NCI-H1694 (cell line): ENCODE measurements around the gene SAC3D1.
"Not testable (repeated sequence)": the region's sequence is repeated elsewhere in the genome, so short reads cannot be mapped to it uniquely, and the experiment has no call there.

Source experiments
- DNase-seq: peaks from one replicate; lab custom pipeline; 2025; lab: John Stamatoyannopoulos, UW

SAC3D1 gene

DNA sequence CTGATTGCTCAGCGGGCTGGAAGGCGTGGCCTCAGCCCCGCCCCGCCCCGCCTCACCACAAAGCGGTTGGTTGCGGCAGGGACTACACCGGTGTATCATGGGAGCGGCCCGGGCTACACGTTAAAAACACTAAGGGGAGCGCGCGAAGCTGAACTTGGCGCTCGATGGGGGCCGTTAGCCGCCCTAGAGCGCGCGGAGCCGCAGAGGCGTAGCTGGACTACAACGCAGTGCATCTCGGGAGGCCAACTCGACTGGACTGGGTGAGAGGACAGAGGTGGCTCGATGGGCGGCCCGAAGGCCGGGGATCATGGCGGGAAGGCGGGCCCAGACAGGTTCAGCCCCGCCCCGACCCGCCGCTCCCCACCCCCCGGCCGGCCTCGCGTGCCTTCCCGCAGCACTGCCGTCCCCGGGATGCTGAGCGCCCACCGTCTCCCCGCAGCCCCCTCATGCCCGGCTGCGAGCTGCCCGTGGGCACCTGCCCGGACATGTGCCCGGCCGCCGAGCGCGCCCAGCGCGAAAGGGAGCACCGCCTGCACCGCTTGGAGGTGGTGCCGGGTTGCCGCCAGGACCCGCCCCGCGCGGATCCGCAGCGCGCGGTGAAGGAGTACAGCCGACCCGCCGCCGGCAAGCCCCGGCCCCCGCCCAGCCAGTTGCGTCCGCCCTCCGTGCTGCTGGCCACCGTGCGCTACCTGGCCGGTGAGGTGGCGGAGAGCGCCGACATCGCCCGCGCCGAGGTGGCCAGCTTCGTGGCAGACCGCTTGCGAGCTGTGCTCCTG, at the start of gene SAC3D1:
SAC3D1 (plus strand) TSS at position 364 of the 776 bp plus-strand sequence; CDS start at position 447, 83 bp downstream.
- peak; percentile 91 for DNase-seq

DNA sequence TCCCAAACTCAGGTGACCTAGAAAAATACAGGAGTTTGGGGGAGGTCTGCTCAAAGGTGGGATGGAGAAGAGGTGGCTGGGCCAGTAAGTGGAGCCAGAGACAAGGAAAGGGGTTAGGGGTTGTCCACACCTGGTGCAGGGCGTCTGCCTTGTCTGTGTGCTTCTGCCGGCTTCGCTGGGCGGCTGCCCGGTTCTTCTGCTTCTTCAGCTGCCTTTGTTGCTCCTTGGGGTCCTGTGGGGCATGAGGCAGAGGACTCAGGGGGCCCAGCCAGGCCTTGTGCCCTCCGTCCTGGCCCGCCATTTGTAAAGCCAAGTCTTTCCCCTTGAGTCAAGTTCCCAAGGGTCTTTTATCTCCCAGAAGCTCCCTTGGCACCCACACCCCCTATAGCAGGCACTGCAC, 46.7 kb upstream of the SAC3D1 start:
- DNase-seq, result no peak

DNA sequence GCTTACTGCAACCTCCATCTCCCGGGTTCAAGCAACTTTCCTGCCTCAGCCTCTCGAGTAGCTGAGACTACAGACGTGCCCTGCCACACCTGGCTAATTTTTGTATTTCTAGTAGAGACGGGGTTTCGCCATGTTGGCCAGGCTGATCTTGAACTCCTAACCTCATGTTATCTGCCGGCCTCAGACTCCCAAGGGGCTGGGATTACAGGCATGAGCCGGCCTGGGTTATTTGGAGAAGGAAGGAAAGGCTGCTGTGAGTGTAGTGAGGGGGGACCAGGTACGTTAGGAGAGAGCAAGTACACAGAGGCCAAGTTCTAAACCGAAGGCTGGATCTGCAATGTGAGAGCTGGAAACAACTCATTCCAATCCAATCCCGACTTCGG, 44.7 kb upstream of the SAC3D1 start:
- no peak for DNase-seq

DNA sequence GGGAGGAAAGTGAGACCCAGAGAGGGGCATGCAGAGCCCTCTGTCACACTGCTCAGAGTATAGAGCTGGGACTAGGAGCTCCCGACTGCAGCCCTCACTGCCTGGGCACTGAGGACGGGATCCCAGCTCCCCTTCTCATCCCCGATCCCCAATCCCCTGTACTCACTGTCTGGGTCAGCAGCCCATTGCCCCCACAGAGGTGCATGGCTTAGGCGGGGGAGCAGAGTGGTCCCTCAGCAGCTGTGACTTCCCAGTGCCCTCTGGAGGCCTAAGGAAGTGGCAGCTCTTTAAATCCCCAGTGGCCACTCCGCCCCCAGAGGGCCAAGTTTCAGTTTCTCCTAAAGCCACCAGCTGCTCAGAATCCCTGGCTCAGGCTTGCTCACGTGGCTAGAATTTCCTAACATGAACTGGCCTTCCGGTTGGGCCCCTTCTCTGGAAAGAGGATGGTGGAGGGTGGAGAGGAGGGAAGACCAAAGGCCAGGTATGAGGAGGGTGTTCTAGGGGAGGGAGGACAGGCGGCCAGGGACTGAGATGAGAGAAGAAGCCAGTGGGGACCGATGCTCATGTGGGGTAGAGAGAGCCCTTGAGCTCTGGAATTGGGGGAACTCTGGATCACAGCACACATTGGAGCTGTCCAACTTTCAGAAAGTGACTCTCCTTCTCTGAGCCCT, 44.2 kb upstream of the SAC3D1 start, which contains the start of gene BATF2:
BATF2 (minus strand) TSS at position 262 of the 671 bp plus-strand sequence; CDS start at position 205, 57 bp downstream.
- no peak for DNase-seq

DNA sequence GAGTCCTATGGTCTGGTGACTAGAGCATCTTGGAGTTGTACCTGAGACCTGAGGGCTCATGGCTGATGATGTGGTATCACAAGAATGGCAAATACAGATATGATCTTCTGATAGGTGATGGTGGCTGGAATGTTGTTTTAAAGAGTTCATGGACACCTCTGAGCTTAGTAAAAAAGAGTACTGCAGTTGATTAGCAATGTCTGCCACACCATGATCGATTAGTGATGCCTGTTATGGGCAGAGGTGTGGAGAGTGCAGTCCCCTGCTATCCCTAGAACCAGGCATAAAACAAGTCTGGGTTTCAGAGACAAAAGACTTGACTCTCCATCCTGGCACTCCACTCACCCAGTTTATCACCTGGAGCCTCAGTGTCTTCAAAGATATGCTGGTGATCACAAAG, 42.9 kb upstream of the SAC3D1 start:
- DNase-seq, result no peak

DNA sequence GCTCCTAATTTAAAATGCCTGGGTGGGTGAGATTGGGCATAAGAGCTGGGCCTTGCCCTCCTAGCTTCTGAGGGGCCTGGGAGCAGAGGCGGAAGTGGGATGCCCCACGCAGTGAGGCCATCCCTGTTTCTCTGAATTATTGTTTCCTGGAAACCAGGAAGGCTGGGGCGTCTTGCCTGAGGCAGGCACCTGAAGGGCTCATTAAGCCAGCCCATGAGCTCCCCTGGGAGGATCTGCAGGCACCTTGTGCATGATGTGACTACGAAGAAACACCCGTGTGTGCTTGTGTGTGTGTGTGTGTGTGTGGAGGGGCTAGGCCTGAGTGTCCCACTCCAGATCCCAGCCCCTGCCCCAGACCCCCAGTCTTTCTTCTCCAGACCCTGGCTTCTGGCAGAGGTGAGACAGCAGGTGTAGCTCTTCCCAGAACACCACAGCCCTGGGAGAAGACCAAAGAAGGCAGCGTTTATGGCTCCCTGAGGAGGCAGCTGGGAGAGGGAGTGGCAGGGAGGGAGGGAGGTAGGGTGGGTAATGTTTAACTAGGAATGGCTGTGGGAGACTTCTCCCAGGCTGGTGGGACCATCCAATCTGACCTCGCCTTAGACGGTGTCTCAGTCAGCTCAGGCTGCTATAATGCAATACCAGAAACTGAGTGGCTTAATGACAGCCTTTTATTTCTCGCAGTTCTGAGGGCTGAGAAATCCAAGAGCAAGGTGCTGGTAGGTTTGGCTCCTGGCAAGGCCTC, 42.1 kb upstream of the SAC3D1 start:
- DNase-seq, result no peak

DNA sequence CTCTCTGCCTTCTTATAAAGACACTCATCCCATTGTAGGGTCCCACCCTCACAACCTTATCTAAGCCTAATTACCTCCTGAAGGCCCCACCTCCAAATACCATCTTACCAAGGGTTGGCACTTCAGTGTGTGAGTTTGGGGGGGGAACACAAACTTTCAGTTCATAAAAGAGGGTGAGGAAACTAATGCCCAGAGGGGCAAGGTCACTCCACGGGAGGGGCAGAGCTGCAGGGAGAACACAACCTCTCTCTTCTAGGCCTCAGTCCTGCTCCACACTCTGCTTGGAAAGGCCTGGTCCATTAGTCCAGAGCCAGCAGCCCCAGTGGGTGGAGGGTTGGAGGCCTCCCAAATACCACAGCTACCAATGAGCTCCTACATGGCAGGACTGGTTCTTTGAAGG, 41.5 kb upstream of the SAC3D1 start:
- no peak for DNase-seq

DNA sequence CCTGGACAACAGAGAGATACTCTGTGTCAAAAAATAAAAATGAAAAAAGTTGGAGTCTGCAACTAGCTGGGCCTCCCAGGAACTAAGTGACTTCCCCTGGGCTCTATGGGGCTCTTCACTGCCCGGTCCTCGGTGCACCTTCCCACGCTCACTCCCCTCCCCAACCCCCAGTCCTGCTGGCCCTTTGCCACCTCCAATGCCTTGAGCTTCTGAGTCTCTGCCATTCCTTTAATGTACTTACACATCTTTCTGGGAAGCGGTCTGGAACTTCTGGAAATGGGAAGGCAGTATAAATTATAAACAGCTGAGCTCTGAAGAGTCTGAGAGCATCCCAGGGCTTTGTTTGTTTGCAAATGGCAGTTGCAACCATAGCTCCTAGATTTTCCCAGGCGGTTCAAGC, 38.3 kb upstream of the SAC3D1 start:
- no peak for DNase-seq

DNA sequence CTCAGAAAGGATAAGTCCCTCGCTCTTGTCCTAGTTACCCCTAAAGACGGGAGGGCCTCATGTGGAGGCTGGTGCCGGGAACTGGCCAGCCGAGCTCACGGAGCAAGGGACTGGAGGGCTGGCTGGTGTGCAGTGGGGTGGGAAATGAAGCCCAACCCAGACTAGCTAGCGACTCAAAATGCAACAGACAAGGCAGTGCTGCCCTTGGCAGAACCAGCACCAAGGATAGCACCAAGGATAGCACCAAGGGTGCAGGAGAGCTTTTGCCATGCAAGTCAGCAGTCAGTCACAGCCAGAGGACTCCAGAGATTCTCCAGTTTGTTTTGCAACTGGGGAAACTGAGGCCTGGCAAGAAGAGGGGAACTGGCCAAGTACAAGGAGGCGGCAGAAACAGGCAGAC, 37.7 kb upstream of the SAC3D1 start:
- no peak for DNase-seq

DNA sequence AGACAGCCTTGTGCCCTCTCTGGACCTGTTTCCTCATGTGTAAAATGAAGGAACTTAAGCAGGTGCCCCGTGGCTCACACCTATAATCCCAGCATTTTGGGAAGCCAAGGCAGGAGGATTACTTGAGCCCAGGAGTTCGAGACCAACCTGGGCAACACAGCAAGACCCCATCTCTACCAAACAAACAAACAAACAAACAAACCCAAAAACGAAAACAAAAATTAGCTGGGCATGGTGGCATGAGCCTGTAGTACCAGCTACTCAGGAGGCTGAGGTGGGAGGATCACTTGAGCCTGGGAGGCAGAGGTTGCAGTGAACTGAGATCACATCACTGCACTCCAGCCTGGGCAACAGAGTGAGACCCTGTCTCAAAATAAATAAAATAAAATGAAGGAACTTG, 37.0 kb upstream of the SAC3D1 start:
- DNase-seq, result not testable (repeated sequence)

DNA sequence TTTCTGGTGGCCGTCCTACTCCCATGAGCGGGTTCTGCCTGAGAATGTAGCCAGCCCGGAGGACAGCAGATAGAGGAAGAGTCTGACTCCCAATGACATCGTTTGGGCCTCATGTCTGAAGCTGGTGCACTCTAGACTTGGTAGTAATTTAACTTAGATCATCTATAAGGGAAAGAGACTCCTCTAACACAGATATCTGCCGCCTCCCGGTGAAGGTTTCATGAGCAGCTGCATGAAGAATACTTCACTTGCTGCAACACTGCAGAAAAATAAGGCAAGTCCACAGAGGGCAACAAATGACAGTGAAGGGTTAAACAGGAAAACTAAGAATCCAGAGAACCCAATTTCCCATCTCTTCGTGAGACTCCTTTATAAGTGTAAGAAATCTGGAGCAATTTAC, 33.0 kb upstream of the SAC3D1 start:
- no peak for DNase-seq

DNA sequence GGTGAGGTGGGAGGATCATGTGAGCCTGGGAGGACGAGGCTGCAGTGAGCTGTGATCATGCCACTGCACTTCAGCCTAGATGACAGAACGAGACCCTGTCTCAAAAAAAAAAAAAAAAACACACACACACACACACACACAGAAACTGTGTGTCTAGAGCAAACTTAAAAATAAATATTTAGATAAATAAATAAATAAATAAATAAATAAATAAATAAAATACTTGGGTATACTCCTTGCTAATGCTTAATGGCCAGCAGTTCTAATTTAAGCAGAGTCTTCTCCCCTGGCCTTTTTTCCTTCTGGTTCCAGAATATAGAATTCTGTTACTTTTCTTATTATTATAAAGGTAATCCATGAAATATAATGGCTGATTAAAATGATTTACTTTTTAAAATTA, 32.1 kb upstream of the SAC3D1 start:
- no peak for DNase-seq

DNA sequence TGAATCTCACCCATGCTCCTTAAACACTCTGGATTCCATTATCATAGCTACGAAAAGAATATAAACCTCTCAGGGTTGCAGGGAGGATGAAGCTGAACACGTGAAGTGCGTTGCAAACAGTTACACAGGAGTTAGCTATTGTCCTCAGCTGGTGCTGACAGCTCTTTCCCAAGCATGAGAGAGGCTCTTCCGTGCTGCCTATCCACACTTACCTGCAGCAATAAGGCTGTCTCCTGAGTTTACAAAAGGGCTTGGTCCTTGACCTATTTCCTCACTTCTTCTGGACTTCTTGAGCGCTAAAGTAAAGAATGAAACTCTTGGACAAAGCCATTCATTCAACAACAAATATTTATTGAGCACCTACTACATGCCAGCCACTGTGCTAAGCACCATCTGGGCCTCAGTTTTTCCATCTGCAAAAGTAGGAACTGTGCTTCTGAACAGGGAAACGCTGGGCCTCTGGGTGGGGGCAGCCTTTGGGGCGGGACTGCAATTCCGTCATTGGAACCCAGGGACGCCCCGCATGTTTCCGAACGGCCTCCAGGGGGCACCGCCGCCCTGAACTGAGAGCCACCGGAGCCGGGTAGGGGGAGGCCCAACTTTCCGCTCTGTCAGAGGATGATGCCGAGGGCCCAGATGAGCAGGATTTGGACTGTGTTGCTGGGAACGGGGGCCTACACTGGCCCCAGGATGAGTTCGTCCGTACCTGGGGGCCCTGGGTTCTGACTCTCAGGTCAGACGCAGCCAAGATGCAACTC, 27.7 kb upstream of the SAC3D1 start:
- DNase-seq, result peak; percentile 66

DNA sequence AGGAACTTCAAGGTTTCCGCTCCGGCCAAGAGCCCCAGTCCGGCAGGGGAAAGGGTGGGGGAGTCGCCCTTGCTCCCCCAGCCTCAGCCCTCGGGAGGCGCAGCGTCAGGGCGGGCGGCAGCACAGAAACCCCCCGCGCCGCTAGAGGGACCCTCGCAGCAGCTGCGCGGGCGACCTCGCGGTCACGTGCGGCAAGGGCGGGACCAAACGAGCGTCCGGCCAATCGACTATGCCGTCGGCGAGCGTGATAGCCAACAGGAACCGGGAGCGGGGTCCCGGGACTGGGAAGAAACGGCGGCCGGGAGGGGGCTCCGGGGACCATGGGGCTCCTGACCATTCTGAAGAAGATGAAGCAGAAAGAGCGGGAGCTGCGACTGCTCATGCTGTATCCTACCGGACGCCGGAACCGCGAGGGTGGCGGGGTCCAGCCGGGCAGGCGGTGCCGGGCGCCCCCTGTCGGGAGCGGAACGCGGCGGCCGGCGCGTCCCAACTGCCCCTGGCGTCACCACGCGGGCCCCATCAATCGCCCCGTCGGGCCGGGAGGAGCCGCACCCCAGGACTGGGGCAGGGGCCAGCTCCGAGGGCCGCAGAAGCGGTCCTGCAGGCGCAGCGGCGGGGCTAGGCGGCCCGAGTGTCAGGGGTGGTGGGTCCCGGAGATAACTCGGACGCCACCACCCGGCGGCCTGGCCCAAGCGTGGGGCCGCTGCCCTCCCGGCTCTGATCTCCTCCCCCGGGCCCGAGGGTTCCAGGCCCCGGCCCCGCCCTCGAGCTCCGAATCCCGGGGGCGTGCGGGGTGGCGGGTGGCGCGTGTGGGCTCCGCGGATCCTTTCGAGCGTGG, 26.9 kb upstream of the SAC3D1 start, which contains the start of gene ARL2:
ARL2 (plus strand) TSS at position 273 of the 838 bp plus-strand sequence; CDS start at position 321, 48 bp downstream.
- peak; percentile 68 for DNase-seq

DNA sequence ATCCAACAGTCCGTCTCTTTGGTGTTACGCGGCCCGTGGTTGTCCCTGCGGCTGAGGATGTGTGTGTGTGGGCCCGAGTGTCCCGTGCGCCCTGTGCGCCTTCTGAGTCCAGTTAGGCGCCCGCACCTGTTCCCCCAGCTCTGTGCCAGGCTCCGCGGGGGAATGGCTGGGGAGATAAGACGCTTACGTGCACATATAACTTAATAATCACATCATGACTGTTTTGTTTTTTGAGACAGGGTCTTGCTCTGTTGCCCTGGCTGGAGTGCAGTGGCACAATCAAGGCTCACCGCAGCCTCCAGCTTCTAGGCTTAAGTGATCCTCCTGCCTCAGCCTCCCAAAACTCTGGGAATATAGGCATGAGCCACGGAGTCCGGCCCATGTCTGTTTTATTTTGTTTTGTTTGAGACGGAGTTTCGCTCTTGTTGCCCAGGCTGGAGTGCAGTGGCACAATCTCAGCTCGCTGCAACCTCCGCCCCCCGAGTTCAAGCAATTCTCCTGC, 26.2 kb upstream of the SAC3D1 start:
- DNase-seq, result no peak

DNA sequence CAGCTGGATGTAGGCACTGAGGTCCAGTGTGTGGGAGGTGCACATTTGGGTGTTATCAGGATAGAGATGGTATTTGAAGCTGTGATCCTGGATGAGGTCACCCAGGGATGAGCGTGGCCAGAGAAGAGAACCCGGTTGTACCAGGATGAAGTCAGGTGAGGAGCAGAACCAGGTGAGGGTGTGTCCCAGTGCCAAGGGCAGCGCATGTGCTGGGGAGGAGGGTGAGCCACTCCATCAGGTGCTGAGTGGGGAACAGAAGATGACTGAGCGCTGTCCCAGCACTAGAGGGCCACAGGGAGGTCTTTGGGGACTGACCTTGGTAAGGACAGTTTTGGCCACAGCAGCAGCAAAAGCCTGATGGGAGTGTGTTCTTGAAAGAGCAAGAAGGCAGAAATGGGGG, 24.3 kb upstream of the SAC3D1 start:
- no peak for DNase-seq

DNA sequence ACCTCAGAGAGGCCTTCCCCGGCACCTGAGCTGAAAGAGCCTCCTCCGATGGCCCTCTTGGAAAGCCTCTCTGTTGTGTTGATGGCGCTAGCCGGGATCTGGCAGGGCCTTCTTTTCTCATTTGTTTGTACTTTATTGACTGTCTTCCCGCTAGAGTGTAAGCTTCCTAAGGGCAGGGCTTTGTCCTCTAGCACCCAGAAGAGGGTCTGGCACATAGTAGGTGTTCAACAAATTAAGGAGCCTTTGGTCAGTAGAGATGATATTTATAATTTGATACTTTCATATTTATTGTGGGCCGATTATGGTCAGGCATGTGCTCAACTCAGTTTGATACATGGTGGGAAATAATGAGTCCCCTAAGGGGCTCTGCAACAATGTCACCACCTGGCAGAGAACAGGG, 23.1 kb upstream of the SAC3D1 start:
- DNase-seq, result no peak

DNA sequence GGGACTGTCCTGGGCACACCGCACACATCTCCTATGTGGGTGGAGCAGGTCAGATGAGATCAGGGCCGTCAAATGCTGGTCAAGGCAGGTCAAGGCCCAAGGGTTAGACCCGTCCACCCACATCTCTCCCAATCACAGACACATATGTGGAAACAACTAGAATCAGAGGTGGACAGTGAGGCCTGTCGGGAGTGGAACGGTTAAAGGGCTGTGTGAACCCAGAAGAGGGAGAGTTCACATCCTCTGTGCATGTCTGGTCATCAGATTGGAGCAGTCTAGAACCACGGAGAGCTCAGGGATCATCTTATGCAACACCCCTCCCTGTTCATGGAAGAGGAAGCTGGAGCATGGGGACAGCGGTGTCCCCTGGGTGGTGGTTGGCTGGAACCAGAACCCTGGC, 21.2 kb upstream of the SAC3D1 start:
- no peak for DNase-seq

DNA sequence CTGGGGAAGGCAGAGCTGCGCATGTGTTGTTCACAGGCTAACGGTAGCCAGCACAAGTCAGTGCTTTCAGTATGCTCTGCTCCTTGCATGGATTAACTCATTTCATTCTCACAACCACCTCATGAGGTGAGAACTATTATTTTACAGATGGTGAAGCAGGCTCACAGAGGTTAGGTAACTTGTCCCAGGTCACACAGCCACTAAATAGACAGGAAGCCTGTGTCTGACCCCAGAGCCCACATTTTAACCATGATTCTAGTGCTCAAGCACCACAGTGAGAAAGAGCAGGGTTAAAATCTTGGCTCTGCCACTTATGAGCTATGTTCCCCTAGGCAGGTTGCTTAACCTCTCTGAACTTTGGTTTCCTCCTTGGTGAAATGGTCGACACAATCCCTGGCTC, 20.0 kb upstream of the SAC3D1 start:
- no peak for DNase-seq

DNA sequence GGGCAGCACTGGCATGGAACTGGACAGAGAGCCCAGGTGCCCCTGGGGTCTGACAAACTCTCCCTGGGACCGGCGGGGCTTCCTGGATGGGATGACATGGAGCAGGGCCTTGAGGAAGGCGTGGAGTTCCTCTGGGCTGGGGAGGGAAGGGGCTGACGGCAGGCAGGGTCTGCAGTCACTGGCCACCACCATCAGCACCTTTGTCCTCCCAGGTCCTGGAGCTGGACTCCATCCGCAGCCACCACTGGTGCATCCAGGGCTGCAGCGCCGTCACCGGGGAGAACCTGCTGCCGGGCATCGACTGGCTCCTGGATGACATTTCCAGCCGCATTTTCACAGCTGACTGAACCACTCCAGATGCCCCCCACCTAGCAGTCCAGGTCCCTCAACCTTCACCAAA, 19.5 kb upstream of the SAC3D1 start:
- no peak for DNase-seq

DNA sequence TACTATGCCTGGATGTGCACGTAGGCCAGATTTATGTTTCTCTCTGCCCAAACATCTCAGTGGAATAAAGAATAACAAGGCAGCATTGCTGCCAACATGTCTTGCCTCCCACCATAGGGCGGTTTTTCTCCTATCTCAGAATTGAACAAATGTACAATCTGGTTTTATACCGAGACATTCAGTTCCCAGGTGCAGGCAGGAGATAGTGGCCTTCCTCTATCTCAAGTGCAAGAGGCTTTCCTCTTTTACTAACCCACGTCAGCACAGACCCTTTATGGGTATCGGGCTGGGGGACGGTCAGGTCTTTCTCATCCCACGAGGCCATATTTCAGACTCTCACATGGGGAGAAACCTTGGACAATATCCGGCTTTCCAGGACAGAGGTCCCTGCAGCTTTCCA, 17.5 kb upstream of the SAC3D1 start:
- not testable (repeated sequence) for DNase-seq
